Neutrophil (primary cell): Measurements from ENCODE around the gene GSTK1.

Experiments used
- H3K27ac ChIP-seq: fragments of 200-600 bp; sonication (generic); 2 replicates; pipeline ENCODE4 v1.5.1; 2016; ENCODE audit warnings: mild to moderate bottlenecking, moderate library complexity
- H3K27me3 ChIP-seq: fragments of 200-600 bp; sonication (generic); 2 replicates; pipeline ENCODE4 v1.6.0; 2016; ENCODE audit warnings: mild to moderate bottlenecking
- H3K36me3 ChIP-seq: fragments of 200-600 bp; sonication (generic); 2 replicates; pipeline ENCODE4 v1.5.1; 2017
- H3K4me1 ChIP-seq, 2 experiments: fragments of 200-600 bp in 1 of 2; sonication (generic) in 1 of 2; 1 replicate in 1 of 2; 2 replicates in 1 of 2; pipeline versions ENCODE4 v1.5.1 to v1.6.1; 2013 to 2016; ENCODE audit warnings: low read depth in 1 of 2, low read length in 1 of 2, mild to moderate bottlenecking in 1 of 2, moderate library complexity in 1 of 2; ENCODE audit not compliant: control insufficient read depth in 1 of 2, insufficient read depth in 1 of 2
- H3K4me3 ChIP-seq, 2 experiments: fragments of 200-600 bp in 1 of 2; sonication (generic) in 1 of 2; 1 replicate in 1 of 2; 2 replicates in 1 of 2; pipeline ENCODE4 v1.5.1; 2013 to 2016; ENCODE audit warnings: low read depth in 1 of 2, low read length in 1 of 2, mild to moderate bottlenecking in 1 of 2, moderate library complexity in 1 of 2
- H3K9me3 ChIP-seq: fragments of 200-600 bp; sonication (generic); 2 replicates; pipeline ENCODE4 v1.5.1; 2016
- TF ChIP-seq, protein P1 (sequence below): fragments of 200-600 bp; sonication (generic); IDR thresholded peaks from 2 replicates; pipeline ENCODE4 v1.5.1; 2016; ENCODE audit warnings: antibody characterized with exemption

GSTK1 gene

DNA sequence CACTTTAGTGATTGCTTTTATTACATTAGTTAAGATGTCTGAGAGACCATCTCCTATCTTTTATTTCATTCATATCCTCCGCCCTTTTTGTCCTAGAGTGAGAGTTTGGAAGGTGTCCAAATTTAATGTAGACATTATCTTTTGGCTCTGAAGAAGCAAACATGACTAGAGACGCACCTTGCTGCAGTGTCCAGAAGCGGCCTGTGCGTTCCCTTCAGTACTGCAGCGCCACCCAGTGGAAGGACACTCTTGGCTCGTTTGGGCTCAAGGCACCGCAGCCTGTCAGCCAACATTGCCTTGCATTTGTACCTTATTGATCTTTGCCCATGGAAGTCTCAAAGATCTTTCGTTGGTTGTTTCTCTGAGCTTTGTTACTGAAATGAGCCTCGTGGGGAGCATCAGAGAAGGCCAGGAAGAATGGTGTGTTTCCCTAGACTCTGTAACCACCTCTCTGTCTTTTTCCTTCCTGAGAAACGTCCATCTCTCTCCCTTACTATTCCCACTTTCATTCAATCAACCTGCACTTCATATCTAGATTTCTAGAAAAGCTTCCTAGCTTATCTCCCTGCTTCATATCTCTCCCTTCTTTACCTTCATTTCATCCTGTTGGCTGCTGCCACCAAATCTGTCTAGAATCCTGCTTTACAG, 42.3 kb downstream of the GSTK1 start:
- H3K4me3 ChIP-seq = no peak overlapping the region
- peak overlapping the region; percentile 17 for H3K27ac ChIP-seq
- no peaks in the 10 kb centered on the region for H3K9me3 ChIP-seq
- peaks cover 38% of the 10 kb centered on the region for H3K36me3 ChIP-seq
- H3K4me1 ChIP-seq = peaks cover 20 to 21% of the 10 kb centered on the region in 2 experiments
- H3K27me3 ChIP-seq = no peaks in the 10 kb centered on the region
- TF ChIP-seq, protein P1, sequence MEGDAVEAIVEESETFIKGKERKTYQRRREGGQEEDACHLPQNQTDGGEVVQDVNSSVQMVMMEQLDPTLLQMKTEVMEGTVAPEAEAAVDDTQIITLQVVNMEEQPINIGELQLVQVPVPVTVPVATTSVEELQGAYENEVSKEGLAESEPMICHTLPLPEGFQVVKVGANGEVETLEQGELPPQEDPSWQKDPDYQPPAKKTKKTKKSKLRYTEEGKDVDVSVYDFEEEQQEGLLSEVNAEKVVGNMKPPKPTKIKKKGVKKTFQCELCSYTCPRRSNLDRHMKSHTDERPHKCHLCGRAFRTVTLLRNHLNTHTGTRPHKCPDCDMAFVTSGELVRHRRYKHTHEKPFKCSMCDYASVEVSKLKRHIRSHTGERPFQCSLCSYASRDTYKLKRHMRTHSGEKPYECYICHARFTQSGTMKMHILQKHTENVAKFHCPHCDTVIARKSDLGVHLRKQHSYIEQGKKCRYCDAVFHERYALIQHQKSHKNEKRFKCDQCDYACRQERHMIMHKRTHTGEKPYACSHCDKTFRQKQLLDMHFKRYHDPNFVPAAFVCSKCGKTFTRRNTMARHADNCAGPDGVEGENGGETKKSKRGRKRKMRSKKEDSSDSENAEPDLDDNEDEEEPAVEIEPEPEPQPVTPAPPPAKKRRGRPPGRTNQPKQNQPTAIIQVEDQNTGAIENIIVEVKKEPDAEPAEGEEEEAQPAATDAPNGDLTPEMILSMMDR = peak; percentile 59

DNA sequence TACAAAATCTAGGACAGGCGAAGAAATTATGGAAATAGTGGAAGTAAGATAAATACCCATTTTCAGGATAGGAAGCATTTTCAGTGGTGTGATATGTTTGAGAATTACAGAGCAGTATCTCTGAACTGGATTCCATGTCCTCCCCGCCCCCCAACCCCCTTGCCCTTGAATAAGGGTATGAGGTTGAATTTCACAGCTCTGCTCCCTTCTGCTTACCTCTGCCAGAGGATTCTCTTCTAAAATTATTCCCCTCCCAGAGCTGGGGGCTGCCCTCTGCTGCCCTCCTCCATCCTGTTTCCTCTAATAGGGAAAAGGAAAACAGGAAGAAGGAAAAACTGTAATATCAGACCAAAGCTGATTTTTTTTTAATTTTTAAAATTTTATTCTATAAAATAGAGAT, 45.4 kb downstream of the GSTK1 start:
- no peaks in the 10 kb centered on the region for H3K4me1 ChIP-seq
- no peaks in the 10 kb centered on the region for H3K27me3 ChIP-seq
- H3K9me3 ChIP-seq = no peaks in the 10 kb centered on the region
- peaks cover 37% of the 10 kb centered on the region for H3K36me3 ChIP-seq
- no peak overlapping the region for H3K4me3 ChIP-seq
- TF ChIP-seq, protein P1 = no peak
- H3K27ac ChIP-seq = no peak overlapping the region

DNA sequence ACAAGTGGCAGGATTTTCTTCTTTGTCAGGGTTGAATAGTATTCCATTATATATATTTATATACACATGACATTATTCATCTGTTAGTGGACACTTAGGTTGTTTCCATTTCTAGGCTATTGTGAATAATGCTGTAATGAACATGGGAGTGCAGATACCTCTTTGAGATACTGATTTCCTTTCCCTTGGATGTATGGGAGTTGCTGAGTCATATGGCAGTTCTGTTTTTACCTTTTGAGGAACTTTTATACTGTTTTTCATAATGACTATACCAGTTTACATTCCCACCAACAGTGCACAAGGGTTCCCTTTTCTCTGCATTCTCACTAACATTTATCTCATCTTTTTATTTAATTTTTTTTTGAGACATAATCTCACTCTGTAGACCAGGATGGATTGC, 50.9 kb downstream of the GSTK1 start:
- Histone ChIP-seq H3K4me3 (no peak overlapping the region), H3K9me3 (no peaks in the 10 kb centered on the region), H3K27ac (peak overlapping the region; percentile 37), H3K36me3 (no peaks in the 10 kb centered on the region), H3K27me3 (no peaks in the 10 kb centered on the region), H3K4me1 (peaks cover 16 to 28% of the 10 kb centered on the region in 2 experiments)
- TF ChIP-seq, protein P1 = no peak

DNA sequence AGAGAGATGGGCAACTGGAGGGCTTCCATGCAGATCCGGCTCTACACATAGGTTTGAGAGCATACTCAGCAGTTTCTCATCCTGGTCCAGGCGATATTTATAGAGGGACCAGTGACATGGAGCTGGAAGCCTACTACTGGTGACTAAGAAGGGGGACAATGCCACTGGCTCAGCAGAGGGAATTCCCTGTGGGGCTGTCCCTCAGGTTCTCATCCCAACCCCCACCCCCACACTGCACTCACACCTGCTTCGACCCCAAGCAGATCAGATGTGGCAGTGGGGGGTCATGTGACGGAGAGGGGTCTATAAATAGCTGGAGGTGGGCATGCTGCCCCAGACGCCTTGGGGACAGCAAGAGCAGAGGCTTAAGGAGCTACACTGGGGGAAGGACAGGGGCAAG, 52.5 kb downstream of the GSTK1 start, which contains the start of gene CLCN1:
CLCN1 (plus strand) TSS at position 336 of the 400 bp plus-strand sequence. CDS start 102 bp downstream, outside the sequence.
- Histone ChIP-seq H3K27ac (no peak within 1 kb of the TSS), H3K4me3 (no peak within 1 kb of the TSS), H3K36me3 (no peaks in the 10 kb centered on the region), H3K27me3 (no peaks in the 10 kb centered on the region), H3K4me1 (peaks cover 16 to 28% of the 10 kb centered on the region in 2 experiments), H3K9me3 (no peaks in the 10 kb centered on the region)
- TF ChIP-seq, protein P1 = no peak

DNA sequence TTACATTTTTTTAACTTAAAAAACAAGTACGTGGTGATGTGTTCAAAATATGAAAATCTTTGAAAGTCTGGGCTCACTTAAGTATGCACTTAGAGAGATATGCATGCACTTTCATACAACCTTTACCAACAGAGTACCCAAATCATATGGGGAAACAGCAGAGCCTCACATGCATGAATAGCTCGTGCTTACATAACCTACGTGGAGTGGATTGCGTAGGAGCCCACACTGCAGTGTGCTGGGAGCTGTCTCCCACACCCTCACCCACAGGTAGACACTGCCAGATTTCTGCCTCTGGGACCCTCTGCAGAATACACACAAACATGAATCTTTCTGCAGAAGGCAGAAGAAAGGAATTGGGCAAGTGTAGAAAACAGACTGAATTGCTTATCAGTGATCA, 53.3 kb downstream of the GSTK1 start:
- no peak overlapping the region for H3K27ac ChIP-seq
- no peak overlapping the region for H3K4me3 ChIP-seq
- H3K27me3 ChIP-seq = no peaks in the 10 kb centered on the region
- no peaks in the 10 kb centered on the region for H3K9me3 ChIP-seq
- H3K36me3 ChIP-seq = no peaks in the 10 kb centered on the region
- TF ChIP-seq, protein P1 = no peak
- H3K4me1 ChIP-seq = peaks cover 16 to 28% of the 10 kb centered on the region in 2 experiments
